Lower leg skin (tissue), 3 donors: ENCODE results near the gene MTHFD1L.

ENCODE experiments used
- POLR2A ChIP-seq, 2 donors: fragments of 450-650 bp; IDR thresholded peaks; one replicate each; pipeline ENCODE4 v1.6.1; 2016 to 2017; ENCODE audit warnings: antibody characterized with exemption in 2 of 2, mild to moderate bottlenecking in 1 of 2, moderate library complexity in 1 of 2
- TF ChIP-seq, protein P1 (sequence below), 3 donors: fragments of 450-650 bp; IDR thresholded peaks; one replicate each; pipeline ENCODE4 v1.5.1; 2016; ENCODE audit warnings: antibody characterized with exemption in 3 of 3, mild to moderate bottlenecking in 3 of 3, moderate library complexity in 2 of 3

GRCh38 chr6:150830439-150831165 lies 34.9 kb upstream of the MTHFD1L start:
- TF ChIP-seq, protein P1, sequence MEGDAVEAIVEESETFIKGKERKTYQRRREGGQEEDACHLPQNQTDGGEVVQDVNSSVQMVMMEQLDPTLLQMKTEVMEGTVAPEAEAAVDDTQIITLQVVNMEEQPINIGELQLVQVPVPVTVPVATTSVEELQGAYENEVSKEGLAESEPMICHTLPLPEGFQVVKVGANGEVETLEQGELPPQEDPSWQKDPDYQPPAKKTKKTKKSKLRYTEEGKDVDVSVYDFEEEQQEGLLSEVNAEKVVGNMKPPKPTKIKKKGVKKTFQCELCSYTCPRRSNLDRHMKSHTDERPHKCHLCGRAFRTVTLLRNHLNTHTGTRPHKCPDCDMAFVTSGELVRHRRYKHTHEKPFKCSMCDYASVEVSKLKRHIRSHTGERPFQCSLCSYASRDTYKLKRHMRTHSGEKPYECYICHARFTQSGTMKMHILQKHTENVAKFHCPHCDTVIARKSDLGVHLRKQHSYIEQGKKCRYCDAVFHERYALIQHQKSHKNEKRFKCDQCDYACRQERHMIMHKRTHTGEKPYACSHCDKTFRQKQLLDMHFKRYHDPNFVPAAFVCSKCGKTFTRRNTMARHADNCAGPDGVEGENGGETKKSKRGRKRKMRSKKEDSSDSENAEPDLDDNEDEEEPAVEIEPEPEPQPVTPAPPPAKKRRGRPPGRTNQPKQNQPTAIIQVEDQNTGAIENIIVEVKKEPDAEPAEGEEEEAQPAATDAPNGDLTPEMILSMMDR (IDR thresholded peaks at IDR 0.05), result no peak
- TF ChIP-seq POLR2A (IDR thresholded peaks at IDR 0.05), result no peak
